NCI-H1930 (cell line): ENCODE data around the gene CTNNA3.

ENCODE experiments used
- DNase-seq, 2 experiments: peaks; one replicate each; lab custom pipeline; 2025; lab: John Stamatoyannopoulos, UW

CTNNA3 gene

DNA sequence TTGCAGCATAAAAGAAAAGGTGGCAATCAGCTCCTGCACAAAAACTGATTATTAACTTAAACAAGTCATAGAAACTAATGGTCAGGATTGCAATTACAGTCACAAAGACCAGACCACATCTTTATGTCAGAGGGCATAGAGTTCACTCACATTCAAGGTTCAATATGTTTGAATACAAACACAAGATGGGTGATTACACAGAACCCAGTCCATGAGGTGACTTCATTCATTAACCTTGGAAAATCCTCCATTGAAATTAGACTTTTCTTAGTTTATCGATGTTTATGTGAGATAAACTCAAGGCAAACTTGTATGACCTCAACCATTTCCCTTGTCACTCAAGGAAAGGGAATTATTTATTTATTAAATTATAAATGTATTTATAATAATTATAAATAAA is 1158.8 kb downstream of the CTNNA3 start:
- no peak for DNase-seq

- peak; percentile 16 to 56 for DNase-seq
Observed at GRCh38 chr10:66535439-66535838, 1160.6 kb downstream of the CTNNA3 start.

DNA sequence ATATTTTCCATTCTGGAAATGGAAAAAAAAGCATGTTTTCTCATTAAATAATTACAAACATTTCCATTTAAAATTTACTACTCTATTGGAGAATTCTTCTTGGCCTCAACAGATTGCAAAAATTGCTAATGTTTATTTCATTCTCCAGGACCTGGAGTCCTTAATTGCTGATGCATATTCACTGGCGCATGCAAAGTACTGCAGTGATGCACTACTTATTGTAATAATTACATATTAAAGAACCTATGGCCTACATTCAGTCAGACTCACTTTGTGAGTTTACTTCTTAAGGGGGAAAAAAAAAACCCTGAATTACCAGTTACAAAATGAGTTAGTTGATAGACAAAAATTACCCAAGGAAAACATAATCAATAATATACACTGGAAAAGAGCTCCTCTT is 1161.1 kb downstream of the CTNNA3 start:
- no peak for DNase-seq

- no peak for DNase-seq
Observed at GRCh38 chr10:66521506-66521905, 1174.5 kb downstream of the CTNNA3 start.

DNA sequence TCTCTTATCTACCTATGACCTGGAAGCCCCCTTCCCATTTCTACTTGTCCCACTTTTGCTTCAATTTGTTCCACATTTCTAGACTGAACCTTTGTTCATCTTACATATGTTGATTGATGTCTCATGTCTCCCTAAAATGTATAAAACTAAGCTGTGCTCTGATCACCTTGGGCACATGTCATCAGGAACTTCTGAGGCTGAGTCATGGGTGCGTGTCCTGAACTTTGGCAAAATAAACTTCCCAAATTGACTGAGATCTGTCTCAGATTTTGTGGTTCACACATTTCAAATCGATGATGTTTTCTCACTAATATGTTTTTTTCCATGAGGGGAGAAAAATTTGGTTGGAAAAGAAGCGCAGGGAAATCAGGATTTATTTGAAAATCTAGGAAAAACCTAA is 1176.4 kb downstream of the CTNNA3 start:
- no peak for DNase-seq

DNA sequence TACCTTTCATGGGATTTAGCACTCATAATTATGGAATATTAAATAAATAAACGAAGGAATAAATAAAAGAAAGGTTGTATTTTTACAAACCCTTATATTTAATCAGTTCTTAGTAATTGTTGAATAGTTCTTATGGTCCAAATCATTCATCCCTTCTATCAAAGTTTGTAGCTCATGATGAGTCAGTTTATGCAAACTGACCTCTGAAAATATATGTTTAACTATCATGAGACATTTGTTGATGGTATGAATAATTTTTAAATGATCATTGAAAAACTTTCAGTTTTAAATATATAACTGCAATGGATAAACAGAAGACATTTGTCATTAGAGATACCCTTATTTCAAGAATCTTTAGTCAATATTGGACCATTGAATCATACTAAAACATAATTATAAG is 1181.3 kb downstream of the CTNNA3 start:
- DNase-seq, result no peak

DNA sequence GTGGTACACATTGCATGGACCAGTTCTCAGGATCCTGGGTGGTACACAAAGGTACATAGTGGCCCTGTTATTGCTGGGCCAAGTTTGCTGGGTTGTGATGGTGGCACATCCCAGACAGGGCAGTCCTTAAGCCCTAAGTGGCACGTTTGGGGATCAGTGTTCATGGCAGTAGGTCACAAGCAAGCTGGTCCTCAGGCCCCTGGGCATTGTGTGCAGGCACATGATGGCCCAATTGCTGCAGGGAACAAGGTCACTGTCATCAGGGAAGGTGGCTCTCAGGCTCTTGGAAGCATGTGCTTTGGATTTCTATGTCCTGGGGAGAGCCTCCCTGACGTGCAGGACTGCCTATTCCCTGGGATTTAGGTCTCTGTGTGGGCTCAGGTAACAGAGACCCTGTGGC is 1182.5 kb downstream of the CTNNA3 start:
- no peak for DNase-seq

- no peak for DNase-seq
Observed at GRCh38 chr10:66505003-66505657, 1190.9 kb downstream of the CTNNA3 start.

DNA sequence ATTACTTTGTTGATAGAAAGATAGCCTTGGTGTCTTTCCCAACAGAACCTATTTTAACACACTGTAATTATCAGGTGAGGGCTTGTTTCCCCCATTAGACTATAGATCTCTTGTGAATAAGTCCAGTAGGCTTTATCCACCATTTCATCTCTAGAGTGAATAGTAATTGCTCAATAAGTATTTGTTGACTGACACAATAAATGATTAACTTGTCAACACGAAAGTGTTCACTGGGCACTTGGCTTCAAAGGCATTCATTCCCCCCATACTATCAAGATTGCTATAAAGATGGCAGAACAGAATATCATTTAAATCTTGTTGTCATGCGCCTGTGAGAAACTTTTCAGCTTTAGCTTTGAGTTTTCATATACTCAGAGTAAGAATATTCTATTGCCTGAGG is 1194.6 kb downstream of the CTNNA3 start:
- no peak for DNase-seq

- no peak for DNase-seq
Observed at GRCh38 chr10:66483966-66484365, 1212.0 kb downstream of the CTNNA3 start.

- DNase-seq, result no peak
Observed at GRCh38 chr10:66472156-66472555, 1223.8 kb downstream of the CTNNA3 start.

- no peak for DNase-seq
Observed at GRCh38 chr10:66467042-66467441, 1229.0 kb downstream of the CTNNA3 start.

GRCh38 chr10:66466622-66467021 is 1229.4 kb downstream of the CTNNA3 start:
- no peak for DNase-seq

GRCh38 chr10:66463611-66464010 is 1232.4 kb downstream of the CTNNA3 start:
- DNase-seq, result no peak

DNA sequence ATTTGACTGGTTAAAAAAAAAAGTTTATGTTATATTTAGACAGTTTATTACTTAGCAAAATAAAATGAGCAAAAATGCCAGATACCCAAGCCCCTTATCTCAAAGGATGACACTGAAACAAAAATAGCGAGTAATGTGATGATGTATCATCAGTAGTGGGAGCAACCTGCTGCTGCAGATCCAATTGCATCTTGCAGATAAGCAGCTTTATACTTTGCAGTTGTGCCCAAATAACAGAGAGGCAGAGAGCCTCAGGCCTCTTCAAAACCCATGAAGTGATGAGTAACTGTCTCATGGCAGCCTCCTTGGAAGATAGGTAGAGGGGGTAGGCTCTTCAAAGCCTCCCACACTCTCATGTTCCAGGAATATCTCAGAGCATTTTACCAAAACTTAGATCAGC is 1238.4 kb downstream of the CTNNA3 start:
- no peak for DNase-seq

- DNase-seq, result no peak
Observed at GRCh38 chr10:66455304-66455703, 1240.7 kb downstream of the CTNNA3 start.

- no peak for DNase-seq
Observed at GRCh38 chr10:66440568-66440967, 1255.4 kb downstream of the CTNNA3 start.

- DNase-seq, result no peak
Observed at GRCh38 chr10:66414943-66415342, 1281.1 kb downstream of the CTNNA3 start.

GRCh38 chr10:66405566-66405965 is 1290.4 kb downstream of the CTNNA3 start:
- DNase-seq, result no peak

DNA sequence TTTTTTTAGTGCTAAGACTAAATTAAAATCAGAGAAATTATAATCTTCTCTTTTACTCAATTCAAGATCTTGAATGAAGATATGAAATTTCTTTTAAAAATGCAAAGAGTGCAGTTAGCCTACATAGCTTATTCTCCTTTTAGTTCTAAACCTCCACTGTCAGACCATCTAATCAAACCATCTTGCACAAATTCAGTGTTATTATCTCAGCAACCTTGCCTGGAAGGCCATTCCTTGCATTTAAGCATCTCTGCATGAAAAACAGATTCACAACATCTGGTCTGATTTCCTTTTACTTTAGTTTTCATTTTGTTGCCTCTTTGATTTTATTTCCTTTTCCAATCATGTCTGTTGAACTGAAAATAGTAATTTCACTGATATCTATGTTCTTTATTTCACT is 1297.3 kb downstream of the CTNNA3 start:
- no peak for DNase-seq

DNA sequence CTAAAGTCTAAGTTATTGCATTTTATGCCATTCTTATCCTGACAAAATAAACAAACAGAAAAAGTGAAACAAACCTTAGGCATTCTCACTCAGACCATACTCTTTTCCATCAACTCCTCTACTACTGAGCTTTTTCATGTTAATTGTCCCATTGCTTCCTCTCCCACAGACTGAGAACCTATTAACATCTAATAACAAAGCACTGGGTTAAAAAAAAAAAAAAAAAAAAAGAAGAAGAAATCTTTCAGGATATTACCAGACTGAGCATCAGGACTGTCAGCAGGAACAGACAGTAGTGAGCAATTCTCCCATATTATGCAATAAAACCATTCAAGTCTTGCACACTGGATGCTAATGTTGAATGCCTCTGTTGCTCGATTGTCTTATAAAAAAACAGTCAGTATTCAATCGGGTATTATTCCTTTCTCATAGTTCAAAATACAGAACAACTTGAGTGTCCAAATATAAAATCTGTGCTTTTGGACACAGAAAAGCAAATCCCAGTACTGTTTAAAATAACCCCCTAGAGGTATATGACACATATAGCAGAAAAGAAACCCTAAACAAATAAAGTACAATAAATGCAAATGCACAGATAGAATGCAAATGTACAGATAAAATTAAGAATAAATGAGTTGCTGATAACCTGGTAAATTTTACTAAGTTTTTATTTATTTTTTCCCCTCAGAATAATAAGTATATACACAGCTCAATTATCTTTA is 1301.5 kb downstream of the CTNNA3 start:
- DNase-seq, result no peak

- no peak for DNase-seq
Observed at GRCh38 chr10:66390926-66391325, 1305.1 kb downstream of the CTNNA3 start.

- DNase-seq, result no peak
Observed at GRCh38 chr10:66381045-66381444, 1315.0 kb downstream of the CTNNA3 start.
